OCI-LY3 (cell line): Measurements from ENCODE around the gene BNC1.

Experiments
- EZH2phosphoT487 ChIP-seq: fragments of 200-600 bp; shearing (Covaris generic); IDR thresholded peaks from 2 replicates; pipeline ENCODE4 v1.6.1; 2018; ENCODE audit warnings: antibody characterized with exemption, mixed run types, low read depth
- TF ChIP-seq, protein P1 (sequence below): fragments of 200-600, 300-600 bp; sonication (generic); IDR thresholded peaks from 2 replicates; pipeline ENCODE4 v1.5.1; 2014; ENCODE audit warnings: antibody characterized with exemption, low read length, low read depth

DNA sequence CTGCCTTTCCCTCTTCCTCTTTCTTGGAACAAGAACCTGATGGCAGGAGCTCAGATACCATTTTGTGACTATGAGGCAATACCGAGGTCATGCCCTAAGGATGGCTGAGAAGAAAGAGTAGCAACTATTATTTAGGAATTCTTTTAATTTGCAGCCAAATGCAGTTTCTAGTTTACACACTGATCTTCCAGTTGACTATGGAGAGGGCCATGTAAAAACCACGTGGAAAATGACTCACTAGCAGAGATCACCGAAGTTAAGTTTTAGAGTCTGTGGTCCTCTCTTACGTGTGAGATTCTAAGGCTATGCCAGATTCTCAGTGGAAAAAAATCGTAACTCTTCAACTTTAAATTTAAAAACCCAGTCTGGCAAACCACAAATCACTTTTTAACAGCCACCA, 7.8 kb downstream of the BNC1 start:
- TF ChIP-seq, protein P1, sequence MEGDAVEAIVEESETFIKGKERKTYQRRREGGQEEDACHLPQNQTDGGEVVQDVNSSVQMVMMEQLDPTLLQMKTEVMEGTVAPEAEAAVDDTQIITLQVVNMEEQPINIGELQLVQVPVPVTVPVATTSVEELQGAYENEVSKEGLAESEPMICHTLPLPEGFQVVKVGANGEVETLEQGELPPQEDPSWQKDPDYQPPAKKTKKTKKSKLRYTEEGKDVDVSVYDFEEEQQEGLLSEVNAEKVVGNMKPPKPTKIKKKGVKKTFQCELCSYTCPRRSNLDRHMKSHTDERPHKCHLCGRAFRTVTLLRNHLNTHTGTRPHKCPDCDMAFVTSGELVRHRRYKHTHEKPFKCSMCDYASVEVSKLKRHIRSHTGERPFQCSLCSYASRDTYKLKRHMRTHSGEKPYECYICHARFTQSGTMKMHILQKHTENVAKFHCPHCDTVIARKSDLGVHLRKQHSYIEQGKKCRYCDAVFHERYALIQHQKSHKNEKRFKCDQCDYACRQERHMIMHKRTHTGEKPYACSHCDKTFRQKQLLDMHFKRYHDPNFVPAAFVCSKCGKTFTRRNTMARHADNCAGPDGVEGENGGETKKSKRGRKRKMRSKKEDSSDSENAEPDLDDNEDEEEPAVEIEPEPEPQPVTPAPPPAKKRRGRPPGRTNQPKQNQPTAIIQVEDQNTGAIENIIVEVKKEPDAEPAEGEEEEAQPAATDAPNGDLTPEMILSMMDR: no peak
- TF ChIP-seq EZH2phosphoT487: no peak
